C4-2B (cell line): Measurements from ENCODE around the gene HS3ST3A1.

Experiments used
- H3K27ac ChIP-seq: fragments of 450-650 bp; 2 replicates; pipeline ENCODE4 v1.5.1; 2017
- CTCF ChIP-seq: fragments of 450-650 bp; conservative IDR thresholded peaks from 2 replicates; pipeline ENCODE4 v1.5.1; 2017; ENCODE audit warnings: mild to moderate bottlenecking
- ZFX ChIP-seq: fragments of 450-650 bp; IDR thresholded peaks from 2 replicates; pipeline ENCODE4 v1.6.1; 2017

The HS3ST3A1 gene

GRCh38 chr17:13518261-13519000 is 83.3 kb downstream of the HS3ST3A1 start:
- TF ChIP-seq ZFX (no peak), CTCF (no peak)
- no peak overlapping the region for H3K27ac ChIP-seq

GRCh38 chr17:13513039-13513405 is 88.7 kb downstream of the HS3ST3A1 start:
- no peak overlapping the region for H3K27ac ChIP-seq
- TF ChIP-seq ZFX (no peak), CTCF (no peak)

GRCh38 chr17:13510062-13510461 is 91.7 kb downstream of the HS3ST3A1 start:
- no peak overlapping the region for H3K27ac ChIP-seq
- TF ChIP-seq ZFX = no peak
- TF ChIP-seq CTCF = no peak

GRCh38 chr17:13509527-13509926 is 92.2 kb downstream of the HS3ST3A1 start:
- H3K27ac ChIP-seq = no peak overlapping the region
- no peak for TF ChIP-seq CTCF
- TF ChIP-seq ZFX = no peak

- TF ChIP-seq ZFX = no peak
- no peak for TF ChIP-seq CTCF
- no peak overlapping the region for H3K27ac ChIP-seq
Measured at GRCh38 chr17:13508896-13509295, 92.8 kb downstream of the HS3ST3A1 start.

GRCh38 chr17:13503526-13503925 is 98.2 kb downstream of the HS3ST3A1 start:
- TF ChIP-seq CTCF = no peak
- TF ChIP-seq ZFX = no peak
- no peak overlapping the region for H3K27ac ChIP-seq

- TF ChIP-seq ZFX (no peak), CTCF (no peak)
- no peak overlapping the region for H3K27ac ChIP-seq
Measured at GRCh38 chr17:13502263-13502662, 99.5 kb downstream of the HS3ST3A1 start.
